K562 (cell line): ENCODE data around the gene PMVK. TPM values are rescaled to one million over a fixed set of nuclear protein-coding genes. Genes with fewer than 3 reads are reported as not detected.
A peak's percentile ranks its signal among the peaks of the same experiment; 100 is the strongest.

ENCODE experiments used
- BHLHE40 ChIP-seq: IDR thresholded peaks from 2 replicates; pipeline ENCODE4 v1.6.1; 2011; ENCODE audit warnings: low read length, improper control_type of control experiment
- BMI1 ChIP-seq: fragments of 150-350 bp; IDR thresholded peaks from 2 replicates; pipeline ENCODE4 v1.6.1; 2014; ENCODE audit warnings: low read length
- EHMT2 ChIP-seq: fragments of 450-650 bp; IDR thresholded peaks from 2 replicates; pipeline ENCODE4 v1.6.1; 2018; ENCODE audit warnings: antibody characterized with exemption
- ILF3 ChIP-seq: fragments of 450-650 bp; IDR thresholded peaks from 2 replicates; pipeline ENCODE4 v1.6.1; 2018; ENCODE audit warnings: antibody characterized with exemption, mild to moderate bottlenecking, moderate library complexity, borderline replicate concordance
- JUND ChIP-seq, 2 experiments: IDR thresholded peaks; 2 replicates in 1 of 2; 3 replicates in 1 of 2; pipeline ENCODE4 v1.6.1; 2011; ENCODE audit warnings: borderline replicate concordance in 2 of 2, low read depth in 2 of 2, low read length in 2 of 2, improper control_type of control experiment in 1 of 2, missing biosample characterization in 1 of 2, missing genetic modification characterization in 1 of 2, missing genetic modification reagents in 1 of 2
- KAT8 ChIP-seq: fragments of 450-650 bp; IDR thresholded peaks from 2 replicates; pipeline ENCODE4 v1.6.1; 2016; ENCODE audit warnings: low read depth, mild to moderate bottlenecking
- KDM2B ChIP-seq: fragments of 250-450 bp; sonication (Bioruptor Pico); IDR thresholded peaks from 2 replicates; pipeline ENCODE4 v1.8.0; 2021; ENCODE audit warnings: mild to moderate bottlenecking, moderate library complexity
- L3MBTL2 ChIP-seq: fragments of 450-650 bp; IDR thresholded peaks from 2 replicates; pipeline ENCODE4 v1.6.1; 2016; ENCODE audit warnings: mild to moderate bottlenecking, moderate library complexity
- MBD2 ChIP-seq: sonication (generic); IDR thresholded peaks from 2 replicates; pipeline ENCODE4 v1.6.1; 2016; ENCODE audit warnings: low read depth, borderline replicate concordance
- NCOA2 ChIP-seq, 2 experiments: fragments of 450-650 bp; IDR thresholded peaks; 2 replicates each; pipeline ENCODE4 v1.6.1; 2018; ENCODE audit warnings: mild to moderate bottlenecking in 2 of 2, moderate library complexity in 1 of 2; ENCODE audit not compliant: partially characterized antibody in 2 of 2
- POLR2G ChIP-seq: fragments of 200-400 bp; formaldehyde crosslinking; IDR thresholded peaks from 2 replicates; pipeline ENCODE4 v1.6.1; 2017; ENCODE audit warnings: low read depth, mild to moderate bottlenecking, antibody characterized with exemption, low read length, moderate library complexity
- PPARD ChIP-seq: fragments of 250-450 bp; sonication (Bioruptor Pico); IDR thresholded peaks from 2 replicates; pipeline ENCODE4 v1.8.0; 2022; ENCODE audit warnings: inconsistent platforms, mild to moderate bottlenecking, moderate library complexity
- SPI1 ChIP-seq: IDR thresholded peaks from 2 replicates; pipeline ENCODE4 v1.6.1; 2011; ENCODE audit warnings: low read depth, low read length, control low read depth, borderline replicate concordance
- TGIF2 ChIP-seq: sonication (generic); formaldehyde crosslinking; IDR thresholded peaks from 2 replicates; pipeline ENCODE4 v1.8.1; 2022; ENCODE audit warnings: mild to moderate bottlenecking, missing genetic modification reagents, moderate library complexity
- ZNF133 ChIP-seq: fragments of 250-450 bp; sonication (Bioruptor Pico); IDR thresholded peaks from 2 replicates; pipeline ENCODE4 v1.4.0; 2020; ENCODE audit warnings: mild to moderate bottlenecking
- ZNF232 ChIP-seq: sonication (generic); formaldehyde crosslinking; IDR thresholded peaks from 2 replicates; pipeline ENCODE4 v1.8.0; 2022; ENCODE audit warnings: mild to moderate bottlenecking, missing genetic modification reagents
- ZNF354B ChIP-seq: fragments of 250-450 bp; sonication (Bioruptor Pico); IDR thresholded peaks from 2 replicates; pipeline ENCODE4 v1.4.0; 2020
- ZNF707 ChIP-seq: fragments of 250-450 bp; sonication (Bioruptor Pico); conservative IDR thresholded peaks from 2 replicates; pipeline ENCODE4 v1.8.0; 2022; ENCODE audit warnings: inconsistent platforms, mild to moderate bottlenecking, moderate library complexity
- ZNF75A ChIP-seq: fragments of 450-650 bp; formaldehyde crosslinking; IDR thresholded peaks from 2 replicates; pipeline ENCODE4 v1.4.0; 2020; ENCODE audit warnings: mild to moderate bottlenecking
- polyA plus RNA-seq, 8 experiments: library from polyadenylated mRNA; depleted of rRNA in 4 of 8; stranded (reverse) in 5 of 8; unstranded in 3 of 8; fragments of >200 nt; fragmentation: Nextera tagmentation in 2 of 8; fragmentation: Illumina TruSeq in 1 of 8; extraction: Ambion mirVana in 2 of 8; extraction: Trizol in 1 of 8; gene quantifications; 2 replicates each; pipeline versions ENCODE4 v1.2.1 to v1.2.3, GENCODE V29; 2011 to 2014; ENCODE audit warnings: inconsistent platforms in 1 of 8, missing spikeins in 1 of 8
- total RNA-seq, 7 experiments: library from RNA; depleted of rRNA in 6 of 7; stranded (reverse); fragments of >200 nt in 6 of 7; fragmentation: Illumina TruSeq in 2 of 7; extraction: Trizol in 2 of 7; gene quantifications; 2 replicates each; pipeline versions ENCODE4 v1.2.1 to v1.2.3, GENCODE V29; 2011 to 2021; ENCODE audit warnings: low replicate concordance in 1 of 7
- TF ChIP-seq, protein P1 (sequence below), 3 experiments: fragments of 200-800 bp in 1 of 3; sonication (Bioruptor generic) in 1 of 3; sonication (generic) in 1 of 3; formaldehyde crosslinking in 1 of 3; IDR thresholded peaks; 2 replicates each; pipeline versions ENCODE4 v1.6.1 to v1.8.0; 2016 to 2022; ENCODE audit warnings: mild to moderate bottlenecking in 2 of 3, missing compliant biosample characterization in 2 of 3, missing genetic modification characterization in 2 of 3, missing genetic modification reagents in 1 of 3
- TF ChIP-seq, protein P2 (sequence below): fragments of 150-350 bp; IDR thresholded peaks from 2 replicates; pipeline ENCODE4 v1.6.1; 2014; ENCODE audit warnings: low read depth, mild to moderate bottlenecking, low read length, borderline replicate concordance
- TF ChIP-seq, protein P3 (sequence below): fragments of 250-450 bp; sonication (Bioruptor Pico); IDR thresholded peaks from 2 replicates; pipeline ENCODE4 v1.6.1; 2021; ENCODE audit warnings: mild to moderate bottlenecking
- TF ChIP-seq, protein P4 (sequence below): fragments of 250-450 bp; sonication (Bioruptor Pico); IDR thresholded peaks from 2 replicates; pipeline ENCODE4 v1.4.0; 2020

Gene PMVK
- total and polyA plus RNA-seq, 9 of the 15 experiments (the other 6 are each of a cell fraction or from before 2014, with no cell fraction given), result 1.1 to 15.3 (median 6.3) TPM

DNA sequence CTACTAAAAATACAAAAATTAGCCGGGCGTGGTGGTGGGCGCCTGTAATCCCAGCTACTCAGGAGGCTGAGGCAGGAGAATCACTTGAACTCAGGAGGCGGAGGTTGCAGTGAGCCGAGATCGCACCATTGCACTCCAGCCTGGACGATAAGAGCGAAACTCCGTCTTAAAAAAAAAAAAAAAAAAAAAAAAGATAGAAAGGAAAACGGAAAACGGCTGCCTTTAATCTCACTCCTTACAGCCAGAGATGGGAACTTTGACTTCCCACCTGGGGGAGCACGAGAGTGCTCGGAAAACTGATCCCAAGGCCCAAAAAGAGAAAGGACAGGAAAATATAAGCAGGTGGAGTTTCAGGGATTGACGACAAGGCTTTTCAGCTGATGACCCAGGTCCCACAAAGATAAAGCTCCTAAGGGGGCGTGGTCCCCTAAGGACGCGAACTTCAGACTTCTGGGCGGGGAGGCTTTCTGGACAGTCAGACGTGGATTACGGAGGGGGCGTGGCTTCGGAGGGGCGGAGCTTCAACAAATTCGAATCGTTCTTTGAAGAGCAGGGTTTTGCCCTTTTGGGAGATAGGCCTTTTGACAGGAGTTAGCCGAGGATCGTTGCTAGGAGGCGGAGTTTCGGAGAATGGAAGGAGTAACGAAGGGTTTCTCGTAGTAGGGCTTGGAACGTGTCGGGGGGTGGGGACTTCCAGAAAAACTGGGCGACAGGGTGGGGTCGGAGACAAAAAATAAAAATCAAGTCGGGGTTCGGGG lies 37.0 kb upstream of the PMVK start (continued):
- TF ChIP-seq JUND (IDR thresholded peaks at IDR 0.05; ENCODE audit: borderline replicate concordance, low read depth, low read length) (peak; percentile 54), JUND (tag; IDR thresholded peaks at IDR 0.05; ENCODE audit: borderline replicate concordance, low read depth, low read length) (peak; percentile 2; the same call in 1 of the 3 replicates), BMI1 (no peak), SPI1 (no peak), KDM2B (CRISPR knock-in tag) (no peak; the same call in 1 of the 2 replicates), TGIF2 (no peak), L3MBTL2 (peak; percentile 53), NCOA2 (IDR thresholded peaks at IDR 0.05; ENCODE audit: partially characterized antibody in 2 of 2) (no peak), ZNF354B (CRISPR knock-in tag) (no peak), ZNF232 (CRISPR knock-in tag) (no peak), ZNF133 (CRISPR knock-in tag) (no peak), POLR2G (no peak), MBD2 (no peak), EHMT2 (no peak), ZNF707 (no peak), PPARD (no peak), ILF3 (no peak), KAT8 (no peak), BHLHE40 (no peak), ZNF75A (CRISPR knock-in tag) (no peak)
- TF ChIP-seq, protein P1, sequence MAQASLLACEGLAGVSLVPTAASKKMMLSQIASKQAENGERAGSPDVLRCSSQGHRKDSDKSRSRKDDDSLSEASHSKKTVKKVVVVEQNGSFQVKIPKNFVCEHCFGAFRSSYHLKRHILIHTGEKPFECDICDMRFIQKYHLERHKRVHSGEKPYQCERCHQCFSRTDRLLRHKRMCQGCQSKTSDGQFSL (CRISPR knock-in tag; IDR thresholded peaks at IDR 0.05), result no peak
- TF ChIP-seq, protein P1 (tag; IDR thresholded peaks at IDR 0.05), result no peak
- TF ChIP-seq, protein P2, sequence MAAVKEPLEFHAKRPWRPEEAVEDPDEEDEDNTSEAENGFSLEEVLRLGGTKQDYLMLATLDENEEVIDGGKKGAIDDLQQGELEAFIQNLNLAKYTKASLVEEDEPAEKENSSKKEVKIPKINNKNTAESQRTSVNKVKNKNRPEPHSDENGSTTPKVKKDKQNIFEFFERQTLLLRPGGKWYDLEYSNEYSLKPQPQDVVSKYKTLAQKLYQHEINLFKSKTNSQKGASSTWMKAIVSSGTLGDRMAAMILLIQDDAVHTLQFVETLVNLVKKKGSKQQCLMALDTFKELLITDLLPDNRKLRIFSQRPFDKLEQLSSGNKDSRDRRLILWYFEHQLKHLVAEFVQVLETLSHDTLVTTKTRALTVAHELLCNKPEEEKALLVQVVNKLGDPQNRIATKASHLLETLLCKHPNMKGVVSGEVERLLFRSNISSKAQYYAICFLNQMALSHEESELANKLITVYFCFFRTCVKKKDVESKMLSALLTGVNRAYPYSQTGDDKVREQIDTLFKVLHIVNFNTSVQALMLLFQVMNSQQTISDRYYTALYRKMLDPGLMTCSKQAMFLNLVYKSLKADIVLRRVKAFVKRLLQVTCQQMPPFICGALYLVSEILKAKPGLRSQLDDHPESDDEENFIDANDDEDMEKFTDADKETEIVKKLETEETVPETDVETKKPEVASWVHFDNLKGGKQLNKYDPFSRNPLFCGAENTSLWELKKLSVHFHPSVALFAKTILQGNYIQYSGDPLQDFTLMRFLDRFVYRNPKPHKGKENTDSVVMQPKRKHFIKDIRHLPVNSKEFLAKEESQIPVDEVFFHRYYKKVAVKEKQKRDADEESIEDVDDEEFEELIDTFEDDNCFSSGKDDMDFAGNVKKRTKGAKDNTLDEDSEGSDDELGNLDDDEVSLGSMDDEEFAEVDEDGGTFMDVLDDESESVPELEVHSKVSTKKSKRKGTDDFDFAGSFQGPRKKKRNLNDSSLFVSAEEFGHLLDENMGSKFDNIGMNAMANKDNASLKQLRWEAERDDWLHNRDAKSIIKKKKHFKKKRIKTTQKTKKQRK, result no peak
- TF ChIP-seq, protein P3, sequence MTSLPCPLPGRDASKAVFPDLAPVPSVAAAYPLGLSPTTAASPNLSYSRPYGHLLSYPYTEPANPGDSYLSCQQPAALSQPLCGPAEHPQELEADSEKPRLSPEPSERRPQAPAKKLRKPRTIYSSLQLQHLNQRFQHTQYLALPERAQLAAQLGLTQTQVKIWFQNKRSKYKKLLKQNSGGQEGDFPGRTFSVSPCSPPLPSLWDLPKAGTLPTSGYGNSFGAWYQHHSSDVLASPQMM, result no peak
- TF ChIP-seq, protein P4, sequence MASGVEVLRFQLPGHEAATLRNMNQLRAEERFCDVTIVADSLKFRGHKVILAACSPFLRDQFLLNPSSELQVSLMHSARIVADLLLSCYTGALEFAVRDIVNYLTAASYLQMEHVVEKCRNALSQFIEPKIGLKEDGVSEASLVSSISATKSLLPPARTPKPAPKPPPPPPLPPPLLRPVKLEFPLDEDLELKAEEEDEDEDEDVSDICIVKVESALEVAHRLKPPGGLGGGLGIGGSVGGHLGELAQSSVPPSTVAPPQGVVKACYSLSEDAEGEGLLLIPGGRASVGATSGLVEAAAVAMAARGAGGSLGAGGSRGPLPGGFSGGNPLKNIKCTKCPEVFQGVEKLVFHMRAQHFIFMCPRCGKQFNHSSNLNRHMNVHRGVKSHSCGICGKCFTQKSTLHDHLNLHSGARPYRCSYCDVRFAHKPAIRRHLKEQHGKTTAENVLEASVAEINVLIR (CRISPR knock-in tag), result no peak; the same call in 1 of the 2 replicates
